GM19099 (cell line): ENCODE data around the gene ABHD16A.

Experiments
- POLR2A ChIP-seq: IDR thresholded peaks from 3 replicates; pipeline ENCODE4 v1.6.1; 2011; ENCODE audit warnings: low read depth; ENCODE audit not compliant: insufficient read length; ENCODE audit errors: extremely low read depth

Gene ABHD16A

GRCh38 chr6:31708224-31708623 is 5.1 kb upstream of the ABHD16A start:
- TF ChIP-seq POLR2A: no peak

- no peak for TF ChIP-seq POLR2A
Observed at GRCh38 chr6:31707701-31708100, 4.6 kb upstream of the ABHD16A start.

DNA sequence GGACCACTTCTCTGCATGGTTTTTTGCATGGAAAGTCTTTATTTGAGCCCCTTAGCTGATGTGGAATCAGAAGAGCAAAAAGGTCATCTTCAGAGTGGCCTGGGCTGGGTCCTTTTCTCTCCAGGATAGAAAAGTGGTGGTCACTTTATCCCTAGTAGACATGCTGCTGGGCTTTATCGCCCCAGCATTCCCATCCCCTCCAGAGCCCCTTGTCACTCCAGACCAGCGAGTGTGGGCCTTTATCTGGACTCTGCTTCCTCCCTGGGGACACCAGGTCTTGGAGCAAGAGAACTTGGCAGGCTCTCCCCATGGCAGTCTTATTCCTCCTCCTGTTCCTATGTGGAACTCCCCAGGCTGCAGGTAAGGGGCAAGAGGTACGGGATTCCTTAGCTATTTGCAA is 3.5 kb upstream of the ABHD16A start, which contains the start of gene LY6G6F:
Gene LY6G6F, plus strand, starts transcription at position 268 of the 400 bp plus-strand sequence. Its CDS starts 41 bp downstream, at position 309.
- no peak for TF ChIP-seq POLR2A

DNA sequence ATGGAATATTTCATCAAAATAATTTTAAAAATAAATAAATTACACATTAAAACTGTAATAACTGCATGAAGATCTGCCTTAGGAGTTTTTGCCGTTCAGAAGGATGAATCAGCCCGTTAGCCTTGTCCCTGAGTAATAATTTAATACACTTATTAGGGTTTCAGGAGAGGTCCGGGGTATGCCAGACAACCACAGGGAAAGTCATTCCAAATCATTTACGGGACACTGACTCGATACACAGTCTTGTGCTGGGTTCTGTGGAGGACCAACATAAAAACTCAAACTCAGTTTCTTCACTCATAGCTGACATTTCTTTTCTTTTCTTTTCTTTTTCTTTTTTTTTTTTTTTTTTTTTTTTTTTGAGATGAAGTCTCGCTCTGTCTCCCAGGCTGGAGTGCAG is 2.8 kb upstream of the ABHD16A start:
- no peak for TF ChIP-seq POLR2A

DNA sequence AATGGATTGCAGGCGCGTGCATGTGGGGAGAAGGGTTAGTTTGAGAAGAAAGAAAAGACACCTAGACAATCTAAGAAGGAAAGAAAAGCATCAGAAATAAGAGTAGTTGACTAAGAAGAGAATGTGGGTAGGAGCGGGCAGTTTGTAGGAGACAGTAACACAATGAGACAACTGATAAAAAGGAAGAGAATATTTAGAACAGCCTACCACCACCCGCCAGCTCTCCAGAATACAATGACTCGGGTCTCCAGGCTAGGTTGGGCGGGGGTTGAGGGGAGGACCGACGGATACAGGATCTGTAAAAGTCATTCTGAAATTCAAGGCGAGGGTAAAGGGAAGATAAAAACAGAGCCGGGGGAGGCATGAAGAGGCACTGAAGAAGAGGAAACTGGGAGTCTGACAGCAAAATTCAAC is 712 bp downstream of the ABHD16A start:
- TF ChIP-seq POLR2A: no peak

GRCh38 chr6:31701666-31702404 is 1.3 kb downstream of the ABHD16A start:
- no peak for TF ChIP-seq POLR2A

- no peak for TF ChIP-seq POLR2A
Observed at GRCh38 chr6:31700740-31701401, 2.3 kb downstream of the ABHD16A start.

DNA sequence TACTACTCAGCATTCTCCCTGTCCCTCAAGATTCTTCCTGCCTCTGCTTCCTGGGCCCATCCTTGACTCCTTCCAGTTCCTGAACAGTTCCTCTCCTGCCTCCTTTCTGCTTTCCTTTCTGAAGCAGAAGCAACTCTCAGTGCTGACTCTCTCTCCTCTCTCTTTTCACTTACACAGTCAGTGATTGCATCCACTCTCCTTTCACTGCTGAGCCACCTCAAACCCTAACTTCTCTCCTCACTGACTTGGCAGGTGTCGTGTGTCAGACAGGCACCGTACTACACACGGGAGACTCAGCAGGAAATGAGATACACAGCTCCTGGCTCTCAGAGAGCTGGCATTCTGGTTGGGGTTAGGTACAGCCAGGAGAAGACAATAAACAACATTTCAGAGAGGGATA is 5.6 kb downstream of the ABHD16A start:
- TF ChIP-seq POLR2A: no peak

DNA sequence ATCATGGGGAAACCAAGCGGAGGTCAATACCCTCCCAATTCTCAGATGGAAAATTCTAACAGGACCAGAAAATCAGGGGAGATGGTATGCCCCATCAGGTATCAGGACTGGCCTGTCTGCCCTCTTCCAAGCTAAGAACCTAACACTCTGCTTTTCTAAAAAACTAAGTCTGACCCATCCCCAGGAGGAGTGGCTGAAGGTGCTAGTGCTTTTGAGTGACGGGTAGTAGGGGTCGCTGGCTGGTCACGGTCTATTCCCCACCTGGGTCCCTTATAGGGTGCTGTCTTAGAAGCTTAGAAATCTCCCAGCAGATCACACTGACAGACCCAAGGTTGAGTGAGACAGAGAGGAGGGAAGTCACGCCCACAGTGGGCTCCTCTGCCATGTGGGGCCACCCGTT is 9.6 kb downstream of the ABHD16A start:
- TF ChIP-seq POLR2A: no peak

- TF ChIP-seq POLR2A: no peak
Observed at GRCh38 chr6:31692886-31693285, 10.2 kb downstream of the ABHD16A start.

DNA sequence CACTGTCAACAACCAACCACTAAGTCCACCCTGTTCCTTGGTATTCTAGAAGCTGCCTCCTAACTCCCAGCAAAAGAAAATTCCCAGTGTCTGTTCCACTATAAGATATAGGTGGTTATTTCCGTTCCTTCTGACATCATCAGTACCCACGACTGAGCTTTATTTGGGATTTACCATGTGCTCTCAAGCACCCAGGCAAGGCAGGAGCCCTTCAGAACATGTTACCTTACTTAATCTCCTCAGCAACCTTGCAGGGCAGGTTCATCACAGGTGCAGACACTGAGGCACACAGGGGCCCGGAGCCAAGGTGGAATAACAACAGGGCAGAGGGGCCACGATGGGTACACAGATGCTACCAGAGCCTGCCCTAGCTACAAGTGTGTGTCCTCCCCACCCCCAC is 10.8 kb downstream of the ABHD16A start:
- TF ChIP-seq POLR2A: no peak

DNA sequence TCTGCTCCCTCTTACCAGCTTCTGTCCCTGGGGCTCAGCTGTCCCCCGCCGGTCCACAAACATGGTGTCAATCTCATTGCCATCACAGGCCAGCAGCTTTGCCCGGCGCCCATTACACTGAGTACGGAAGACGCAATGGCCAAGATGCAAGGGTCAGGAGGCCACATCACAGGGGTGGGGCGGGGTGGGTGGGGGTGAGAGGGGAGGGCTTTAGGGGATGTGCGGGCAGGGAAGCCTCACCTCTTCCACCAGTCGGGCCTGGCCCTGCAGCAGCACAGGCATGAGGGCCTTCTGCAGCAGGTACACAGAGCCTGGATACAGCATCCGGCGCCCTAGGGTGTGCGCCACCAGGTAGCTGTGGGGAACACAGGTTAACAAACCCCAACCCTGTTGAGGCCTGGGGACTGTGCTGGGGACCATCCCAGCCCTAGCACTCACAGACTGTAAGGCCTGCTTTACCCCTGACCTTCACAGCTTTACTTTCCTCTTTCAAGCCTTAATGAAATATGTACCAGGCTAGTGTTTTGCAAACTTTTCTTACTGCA is 11.5 kb downstream of the ABHD16A start:
- TF ChIP-seq POLR2A: no peak

GRCh38 chr6:31691078-31691463 is 12.1 kb downstream of the ABHD16A start:
- TF ChIP-seq POLR2A: no peak

DNA sequence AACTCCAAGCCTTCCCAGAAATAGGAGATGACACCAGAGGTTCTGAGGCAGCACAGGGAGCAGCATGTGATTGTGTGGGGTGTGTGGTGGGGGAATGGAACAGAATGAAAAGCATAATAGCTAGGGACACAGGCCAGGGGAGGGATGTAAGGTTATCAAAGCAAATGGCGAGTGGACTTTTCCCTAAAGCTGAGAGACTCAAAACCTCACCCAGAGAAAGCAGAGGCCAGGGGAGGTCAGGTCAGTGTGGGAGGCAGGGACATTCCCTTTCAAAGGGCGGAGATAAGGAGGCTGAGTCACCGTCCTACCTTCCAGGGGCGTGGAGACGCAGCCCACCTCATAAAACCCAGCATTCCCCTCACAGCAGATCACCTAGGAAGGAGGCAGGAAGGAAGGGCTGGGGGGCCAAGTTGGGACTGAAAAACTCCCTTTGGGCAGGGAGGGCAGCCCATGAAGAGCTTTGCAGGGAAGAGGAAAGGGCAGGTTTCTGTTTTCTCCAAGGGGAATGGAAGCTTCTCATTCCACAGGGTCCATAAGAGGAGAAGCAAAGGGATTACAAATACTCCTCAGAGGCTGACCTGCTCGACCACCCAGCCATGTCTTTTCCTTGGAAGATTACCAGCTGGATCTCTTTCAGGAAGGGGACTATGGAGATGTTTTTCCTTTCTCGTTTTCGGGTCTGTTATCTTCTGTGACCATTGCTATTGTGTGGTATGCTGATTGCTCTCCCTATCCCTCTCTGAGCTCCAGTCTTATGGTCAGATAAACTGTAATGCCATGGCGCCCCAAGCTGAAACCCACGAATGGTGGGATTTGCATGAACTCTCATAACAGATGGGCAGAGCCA is 12.7 kb downstream of the ABHD16A start:
- no peak for TF ChIP-seq POLR2A
